T-helper 2 cell treated with Interferon-gamma antibody and Interleukin-4, amounts not matched to agents 100 ng/mL and 5 ng/mL, for 36 hours (primary cell): ENCODE results near the gene KRT73. TPM values are rescaled to one million over a fixed set of nuclear protein-coding genes. Genes with fewer than 3 reads are reported as not detected.

Experiments
- intact Hi-C: fragments of 100-400 bp; cut with micrococcal nuclease; formaldehyde crosslinking; loops from one replicate; pipeline ENCODE4 v1.15.1; 2023
- total RNA-seq: library from RNA; stranded (reverse); gene quantifications from 2 replicates; pipeline ENCODE4 v1.2.3, GENCODE V29; 2022

KRT73 gene
- total RNA-seq, 1 donor from 2014 or later: 0.25 TPM

DNA sequence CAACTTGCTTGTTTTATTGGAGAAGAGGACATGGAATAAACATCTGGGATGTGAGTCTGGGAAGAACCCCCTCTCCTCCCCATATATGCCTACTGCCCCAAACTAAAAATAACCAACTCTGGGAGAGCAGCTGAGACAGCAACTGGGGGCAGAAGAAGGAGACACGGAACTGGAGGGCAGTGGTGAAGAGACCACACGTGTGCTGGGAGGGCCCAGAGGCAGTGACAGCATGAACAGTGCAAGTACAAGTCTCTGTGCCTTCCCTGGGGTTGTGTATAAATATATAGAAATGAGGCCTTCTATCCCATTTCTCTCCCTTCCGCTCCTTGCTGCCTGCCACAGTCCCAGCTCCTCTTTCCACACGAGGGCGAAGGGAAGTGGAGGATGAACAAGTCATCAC, 4.0 kb upstream of the KRT73 start:
- intact Hi-C loops: no loop called here

DNA sequence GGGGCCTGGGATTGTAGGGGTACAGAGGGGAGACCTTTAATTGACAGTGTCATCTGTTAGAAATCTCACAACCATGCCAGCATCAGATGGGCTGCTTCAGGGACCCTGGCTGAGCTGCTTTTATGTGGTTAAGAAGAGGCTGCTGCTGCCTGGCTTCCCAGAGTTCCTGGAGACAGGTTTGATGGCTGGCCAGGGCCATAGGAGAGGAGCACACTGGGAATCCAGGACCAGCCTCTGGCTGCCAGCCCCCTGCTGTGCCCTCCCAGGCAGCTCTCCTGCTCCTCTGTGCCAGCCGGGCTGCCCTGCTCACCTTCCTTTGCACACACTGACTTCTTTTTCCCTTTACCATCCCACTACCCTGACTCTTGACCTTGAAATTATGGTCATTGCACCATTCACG, 507 bp upstream of the KRT73 start:
- intact Hi-C loops: no loop called here

DNA sequence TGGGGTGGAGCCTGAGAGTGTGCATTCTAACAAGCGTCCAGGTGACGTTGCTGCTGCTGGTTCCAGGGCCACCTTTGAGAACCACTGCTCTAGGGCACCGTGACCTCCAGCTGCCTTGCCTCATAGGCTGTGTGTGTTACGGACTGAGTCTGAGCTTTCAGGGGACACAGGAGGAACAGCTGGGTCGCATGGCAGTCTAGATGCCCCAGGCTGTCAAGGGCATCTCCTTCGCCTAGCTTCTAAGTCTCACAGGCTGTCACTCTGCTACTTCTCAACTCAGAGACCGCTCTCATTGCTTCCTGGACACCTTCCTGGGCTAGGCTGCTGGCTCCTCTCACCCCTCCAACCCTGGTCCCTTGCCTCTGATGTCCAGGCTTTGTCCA, 965 bp downstream of the KRT73 start:
- intact Hi-C loops: no loop called here

GRCh38 chr12:52616680-52617402, 1.5 kb downstream of the KRT73 start:
- intact Hi-C loops: no loop called here

DNA sequence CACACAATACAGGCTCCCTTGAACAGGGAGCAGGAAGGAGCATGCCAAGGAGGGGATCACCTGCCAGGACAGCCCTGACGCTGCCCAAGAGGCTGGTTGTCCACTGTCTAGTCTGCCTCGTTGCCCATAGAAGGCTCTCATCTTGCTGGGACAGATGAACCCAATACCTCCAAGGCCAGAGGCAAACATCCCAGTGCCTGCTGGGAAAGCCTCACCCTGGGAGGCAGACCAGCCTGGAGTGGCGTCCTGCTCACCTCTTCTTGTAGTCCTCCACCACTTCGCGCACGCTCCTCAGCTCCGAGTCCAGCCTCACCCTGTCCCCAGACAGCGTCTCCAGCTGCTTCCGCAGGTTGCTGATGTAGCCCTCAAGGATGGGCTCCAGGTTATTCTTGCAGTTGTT, 2.4 kb downstream of the KRT73 start:
- intact Hi-C loops: no loop called here

GRCh38 chr12:52615208-52615868, 3.0 kb downstream of the KRT73 start:
- intact Hi-C loops: no loop called here

GRCh38 chr12:52614381-52615207, 3.8 kb downstream of the KRT73 start:
- intact Hi-C loops: no loop called here

- intact Hi-C loops: no loop called here
Measured at GRCh38 chr12:52613384-52614030, 4.9 kb downstream of the KRT73 start.

- intact Hi-C loops: no loop called here
Measured at GRCh38 chr12:52612431-52613383, 5.7 kb downstream of the KRT73 start.

GRCh38 chr12:52611080-52611468, 7.3 kb downstream of the KRT73 start:
- intact Hi-C loops: no loop called here

GRCh38 chr12:52608826-52609630, 9.3 kb downstream of the KRT73 start:
- intact Hi-C loops: no loop called here

DNA sequence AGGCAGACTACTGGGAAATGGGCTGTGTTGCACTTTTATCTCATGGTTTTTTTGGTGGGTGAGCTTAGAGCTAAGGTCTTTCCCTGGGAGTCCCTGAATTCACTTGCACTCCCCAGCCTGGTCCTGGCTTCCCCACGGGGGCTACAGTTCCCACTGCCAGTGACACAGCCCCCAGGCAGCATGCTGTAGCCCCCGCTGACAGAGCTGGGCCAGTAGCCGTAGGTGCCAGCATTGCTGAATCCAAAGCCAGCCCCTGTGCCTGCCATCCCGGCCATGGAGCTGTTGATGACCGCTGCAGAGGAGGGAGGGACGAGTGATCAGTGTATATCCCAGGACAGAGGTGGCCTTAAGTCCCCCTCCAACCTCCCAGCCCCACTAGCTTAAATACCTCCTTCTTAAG, 10.2 kb downstream of the KRT73 start:
- intact Hi-C loops: no loop called here

DNA sequence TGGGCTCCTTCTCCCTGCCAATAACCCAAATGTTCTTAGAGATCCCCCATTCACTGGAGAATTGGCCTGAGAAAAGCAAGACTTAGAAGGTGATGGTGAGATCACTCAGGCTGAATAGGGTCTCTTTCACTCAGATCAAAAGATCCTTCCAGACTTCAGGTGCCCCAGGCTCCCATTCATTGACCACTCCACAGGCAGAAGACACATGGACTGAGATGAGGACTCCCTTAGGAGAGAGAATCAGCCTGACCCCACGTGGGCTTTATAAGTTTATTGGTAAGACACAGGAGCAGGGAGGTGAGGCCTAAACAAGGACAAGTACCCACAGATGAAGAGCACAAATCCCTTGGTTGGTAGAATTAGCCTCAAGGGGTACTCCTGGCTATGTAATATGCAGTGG, 11.0 kb downstream of the KRT73 start:
- intact Hi-C loops: no loop called here

DNA sequence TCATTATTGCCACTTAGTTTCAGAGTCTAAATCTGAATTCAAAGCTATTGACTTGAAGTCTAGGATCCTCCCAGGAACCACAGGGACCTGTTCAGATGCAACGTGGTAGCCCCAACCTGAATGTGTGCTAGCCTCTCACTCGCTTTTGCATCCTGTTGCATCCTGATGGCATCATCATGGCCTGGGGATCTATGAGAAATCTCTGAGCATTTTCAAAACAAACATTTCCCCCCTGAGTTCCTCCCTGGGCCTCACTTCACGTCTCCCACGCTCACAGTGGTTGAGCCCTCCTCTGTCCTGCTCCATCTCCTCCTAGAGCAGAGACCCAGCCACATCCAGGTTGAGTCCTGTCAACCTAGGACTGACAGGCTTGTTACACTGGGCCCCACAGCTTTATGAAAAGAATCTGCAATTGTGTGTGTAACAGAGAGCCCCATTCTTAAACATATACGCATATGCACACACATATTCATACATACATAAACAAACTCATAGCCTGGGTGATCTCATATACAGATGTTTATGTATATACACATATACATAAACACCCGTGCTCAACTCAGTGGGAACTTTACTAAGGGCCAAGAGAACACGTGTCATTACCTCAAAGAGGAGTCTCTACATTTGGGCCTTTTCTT, 11.7 kb downstream of the KRT73 start:
- intact Hi-C loops: no loop called here

GRCh38 chr12:52606096-52606495, 12.3 kb downstream of the KRT73 start:
- intact Hi-C loops: no loop called here

- intact Hi-C loops: no loop called here
Measured at GRCh38 chr12:52605542-52605941, 12.8 kb downstream of the KRT73 start.

DNA sequence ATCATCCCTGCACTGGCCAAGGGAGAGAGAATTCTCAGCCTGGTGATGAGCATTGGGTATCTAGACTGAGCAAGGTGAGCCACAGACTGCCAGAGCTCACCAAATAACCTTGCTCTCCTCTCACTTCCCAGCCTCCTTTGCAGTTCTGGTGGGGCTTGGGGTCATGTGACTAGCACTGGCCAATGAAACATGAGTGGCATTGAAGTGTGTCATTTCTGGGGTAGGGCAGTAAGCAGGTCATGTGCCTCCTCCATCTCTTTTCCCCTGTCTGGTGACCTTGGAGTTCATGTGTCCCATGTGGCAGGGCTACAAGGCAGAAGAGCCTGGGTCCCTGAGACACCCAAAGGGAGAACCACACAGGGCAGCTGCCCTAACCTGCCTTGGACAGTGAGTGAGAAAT, 13.5 kb downstream of the KRT73 start:
- intact Hi-C loops: no loop called here

GRCh38 chr12:52603314-52603713, 15.0 kb downstream of the KRT73 start:
- intact Hi-C loops: no loop called here

- intact Hi-C loops: no loop called here
Measured at GRCh38 chr12:52602552-52602951, 15.8 kb downstream of the KRT73 start.
